ENCODE measurements around the gene DEPDC5. TPM values are rescaled to one million over a fixed set of nuclear protein-coding genes. Genes with fewer than 3 reads are reported as not detected.

Gene DEPDC5
- total RNA-seq, 6 experiments from 2014 or later, result 9.7 to 14.3 (median 12.5) TPM

- no peaks in the 10 kb centered on the region for H3K9me3 Mint-ChIP-seq
- no peak for TF ChIP-seq CTCF (IDR thresholded peaks at IDR 0.05)
- H3K4me1 Mint-ChIP-seq (ENCODE audit: low read depth), result no peaks in the 10 kb centered on the region
- H3K27me3 Mint-ChIP-seq (ENCODE audit: insufficient read depth), result peaks cover 1% of the 10 kb centered on the region; the same call in 1 of the 2 replicates
- H3K4me3 Mint-ChIP-seq, result no peak overlapping the region
- DNase-seq, result no peak
- no peak overlapping the region for H3K27ac Mint-ChIP-seq
- H3K36me3 Mint-ChIP-seq (ENCODE audit: low read depth), result peaks cover 9% of the 10 kb centered on the region
Measured at GRCh38 chr22:31882971-31883370, 129.2 kb downstream of the DEPDC5 start.

GRCh38 chr22:31883989-31884388 lies 130.2 kb downstream of the DEPDC5 start:
- TF ChIP-seq CTCF (IDR thresholded peaks at IDR 0.05), result no peak
- no peak for DNase-seq
- Mint-ChIP-seq H3K27me3 (ENCODE audit: insufficient read depth) (peaks cover 1% of the 10 kb centered on the region; the same call in 1 of the 2 replicates), H3K4me1 (ENCODE audit: low read depth) (no peaks in the 10 kb centered on the region), H3K4me3 (no peak overlapping the region), H3K36me3 (ENCODE audit: low read depth) (peaks cover 11% of the 10 kb centered on the region), H3K27ac (no peak overlapping the region), H3K9me3 (no peaks in the 10 kb centered on the region)

- H3K4me3 Mint-ChIP-seq, result no peak overlapping the region
Measured at GRCh38 chr22:31891366-31892079, 137.7 kb downstream of the DEPDC5 start.

GRCh38 chr22:31892080-31892433 lies 138.2 kb downstream of the DEPDC5 start:
- Mint-ChIP-seq H3K4me1 (ENCODE audit: low read depth) (peaks cover 11% of the 10 kb centered on the region), H3K27me3 (ENCODE audit: insufficient read depth) (no peaks in the 10 kb centered on the region), H3K4me3 (no peak overlapping the region), H3K9me3 (no peaks in the 10 kb centered on the region), H3K27ac (no peak overlapping the region), H3K36me3 (ENCODE audit: low read depth) (peaks cover 5% of the 10 kb centered on the region)
- TF ChIP-seq CTCF (IDR thresholded peaks at IDR 0.05), result no peak
- DNase-seq, result no peak

More at GRCh38 chr22:31891366-31892079, 137.7 kb downstream of the DEPDC5 start:
- no peaks in the 10 kb centered on the region for H3K27me3 Mint-ChIP-seq (ENCODE audit: insufficient read depth)
- H3K27ac Mint-ChIP-seq, result no peak overlapping the region
- H3K36me3 Mint-ChIP-seq (ENCODE audit: low read depth), result peaks cover 5% of the 10 kb centered on the region
- H3K9me3 Mint-ChIP-seq, result no peaks in the 10 kb centered on the region
- peaks cover 11% of the 10 kb centered on the region for H3K4me1 Mint-ChIP-seq (ENCODE audit: low read depth)
- no peak for TF ChIP-seq CTCF (IDR thresholded peaks at IDR 0.05)
- DNase-seq, result no peak

- no peak overlapping the region for H3K4me3 Mint-ChIP-seq
- no peaks in the 10 kb centered on the region for H3K9me3 Mint-ChIP-seq
- no peak for TF ChIP-seq CTCF (IDR thresholded peaks at IDR 0.05)
- H3K36me3 Mint-ChIP-seq (ENCODE audit: low read depth), result peaks cover 5% of the 10 kb centered on the region
- no peak for DNase-seq
- H3K4me1 Mint-ChIP-seq (ENCODE audit: low read depth), result peaks cover 19% of the 10 kb centered on the region
- H3K27me3 Mint-ChIP-seq (ENCODE audit: insufficient read depth), result no peaks in the 10 kb centered on the region
- H3K27ac Mint-ChIP-seq, result no peak overlapping the region
Measured at GRCh38 chr22:31893460-31893859, 139.6 kb downstream of the DEPDC5 start.
